Activated CD8-positive, alpha-beta memory T cell treated with anti-CD3 and anti-CD28 coated beads for 1 hour (primary cell): ENCODE data around the gene B4GALNT1.
"Not testable (repeated sequence)": the region's sequence is repeated elsewhere in the genome, so short reads cannot be mapped to it uniquely, and the experiment has no call there.

ENCODE experiments used
- DNase-seq, 2 donors: peaks; one replicate each; pipeline ENCODE4 v3.0.0-alpha.2; 2020; ENCODE audit warnings: low read depth in 1 of 2; ENCODE audit errors: extremely low read depth in 1 of 2

The B4GALNT1 gene

DNA sequence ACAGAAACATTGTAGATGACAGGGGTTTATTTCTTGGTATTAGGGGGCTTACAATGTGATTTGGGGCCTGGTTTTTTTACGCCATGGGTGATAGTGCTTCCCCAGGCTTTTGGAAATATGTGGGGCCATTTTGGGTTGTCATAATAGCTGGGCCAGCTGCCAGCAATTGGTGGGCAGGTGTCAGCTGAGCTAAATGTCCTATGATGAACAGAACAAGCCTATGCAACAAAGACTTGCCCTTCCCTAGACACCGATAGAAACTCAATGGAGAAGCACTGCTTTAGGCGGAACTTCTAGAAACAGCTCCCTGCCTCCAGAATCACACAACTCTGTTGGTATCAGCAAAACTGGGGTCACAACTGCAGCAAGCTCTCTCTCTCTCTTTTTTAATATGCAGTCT lies 5.1 kb upstream of the B4GALNT1 start:
- no peak for DNase-seq

DNA sequence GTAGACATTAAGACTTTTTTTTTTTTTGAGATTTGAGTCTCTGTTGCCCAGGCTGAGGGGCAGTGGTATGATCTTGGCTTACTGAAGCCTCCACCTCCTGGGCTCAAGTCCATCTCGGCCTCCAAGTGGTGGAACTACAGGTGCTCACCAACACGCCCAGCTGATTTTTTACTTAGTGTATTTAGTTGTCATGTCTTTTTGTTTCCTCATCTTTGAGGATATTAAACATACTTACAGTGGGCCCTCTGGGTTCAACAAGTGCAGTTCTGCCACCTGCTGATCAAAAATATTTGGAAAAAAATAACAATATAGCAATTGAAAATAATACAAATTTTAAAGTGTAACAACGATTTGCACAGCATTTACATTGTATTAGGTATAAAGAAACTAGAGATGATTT lies 4.4 kb upstream of the B4GALNT1 start:
- DNase-seq = no peak

DNA sequence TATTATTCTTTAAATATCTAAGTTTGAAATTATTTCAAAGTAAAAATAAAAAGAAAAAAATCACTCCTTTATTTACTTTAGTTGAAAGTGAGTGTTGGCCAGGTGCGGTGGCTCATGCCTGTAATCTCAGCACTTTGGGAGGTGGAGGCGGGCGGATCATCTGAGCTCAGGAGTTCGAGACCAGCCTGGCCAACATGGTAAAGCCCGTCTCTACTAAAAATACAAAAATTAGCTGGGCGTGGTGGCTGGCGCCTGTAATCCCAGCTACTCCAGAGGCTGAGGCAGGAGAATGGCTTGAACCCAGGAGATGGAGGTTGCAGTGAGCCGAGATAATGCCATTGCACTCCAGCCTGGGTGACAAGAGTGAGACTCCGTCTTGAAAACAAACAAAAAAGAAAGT lies 3.7 kb upstream of the B4GALNT1 start:
- DNase-seq = not testable (repeated sequence)

DNA sequence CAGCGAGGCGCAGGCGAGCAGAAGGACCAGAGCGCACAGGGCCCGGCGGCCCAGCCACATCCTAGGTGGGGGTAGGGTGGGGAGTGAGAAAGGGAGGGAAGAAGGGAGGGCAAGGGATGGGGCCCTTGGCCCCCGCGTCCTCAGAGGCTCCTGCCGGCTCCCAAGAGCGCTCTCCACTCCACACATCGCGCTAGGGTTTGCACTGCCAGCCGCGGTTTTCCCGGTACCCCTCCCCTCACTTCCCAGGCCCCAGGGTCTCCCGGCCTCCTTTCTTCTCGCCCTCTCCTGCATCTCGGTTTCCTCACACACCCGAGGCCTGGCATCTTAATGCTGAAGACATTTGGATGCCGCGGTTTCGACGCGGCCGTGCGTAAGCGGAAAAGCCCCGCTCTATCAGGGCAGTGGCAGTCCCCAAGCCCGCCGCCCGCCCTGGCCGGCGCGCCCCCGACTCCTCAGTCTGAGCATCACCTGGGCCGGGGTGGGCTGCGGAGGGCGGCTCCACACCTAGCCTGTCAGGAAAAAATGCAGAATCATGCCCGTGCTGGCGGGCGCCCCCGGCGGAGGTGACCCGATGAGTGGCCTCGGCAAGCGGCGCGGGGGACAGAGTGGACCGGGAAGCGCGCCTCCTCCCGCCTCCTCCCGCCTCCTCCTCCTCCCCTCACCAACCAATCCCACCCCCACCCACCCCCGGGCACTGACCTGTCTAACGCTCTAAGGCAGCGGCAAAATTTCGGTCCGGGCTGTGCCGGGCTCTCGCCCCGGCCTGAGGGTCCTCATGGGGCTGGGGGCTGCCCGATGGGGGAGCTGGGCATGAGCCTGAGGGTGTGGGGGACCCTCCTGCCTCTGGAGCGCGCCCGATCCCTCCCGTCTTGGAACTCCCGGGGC lies 686 bp downstream of the B4GALNT1 start:
- DNase-seq = no peak

DNA sequence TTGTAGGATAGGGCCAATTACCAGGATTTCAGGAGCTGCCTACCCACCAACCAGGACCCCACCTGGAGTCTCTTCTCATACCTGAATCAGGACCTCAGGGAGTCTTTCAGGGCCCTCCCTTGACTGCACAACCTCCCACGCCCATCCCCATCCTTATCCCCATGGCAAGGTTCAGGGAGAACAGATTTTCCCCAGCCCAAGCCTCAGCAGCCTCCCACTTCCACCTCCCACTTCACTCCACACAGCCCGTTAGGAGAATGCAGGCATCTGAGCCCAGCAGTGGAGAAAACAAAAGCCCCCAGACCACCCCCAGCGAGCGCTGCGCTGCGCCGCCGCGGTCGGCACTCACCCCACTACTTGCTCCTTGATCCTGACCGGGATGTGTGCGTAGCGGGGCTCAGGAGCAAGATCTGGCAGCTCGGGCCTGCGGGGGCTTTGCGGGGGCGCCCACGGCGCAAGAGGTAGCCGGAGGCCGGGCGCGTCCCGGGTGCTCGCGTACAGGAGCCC lies 1.4 kb downstream of the B4GALNT1 start:
- no peak for DNase-seq

DNA sequence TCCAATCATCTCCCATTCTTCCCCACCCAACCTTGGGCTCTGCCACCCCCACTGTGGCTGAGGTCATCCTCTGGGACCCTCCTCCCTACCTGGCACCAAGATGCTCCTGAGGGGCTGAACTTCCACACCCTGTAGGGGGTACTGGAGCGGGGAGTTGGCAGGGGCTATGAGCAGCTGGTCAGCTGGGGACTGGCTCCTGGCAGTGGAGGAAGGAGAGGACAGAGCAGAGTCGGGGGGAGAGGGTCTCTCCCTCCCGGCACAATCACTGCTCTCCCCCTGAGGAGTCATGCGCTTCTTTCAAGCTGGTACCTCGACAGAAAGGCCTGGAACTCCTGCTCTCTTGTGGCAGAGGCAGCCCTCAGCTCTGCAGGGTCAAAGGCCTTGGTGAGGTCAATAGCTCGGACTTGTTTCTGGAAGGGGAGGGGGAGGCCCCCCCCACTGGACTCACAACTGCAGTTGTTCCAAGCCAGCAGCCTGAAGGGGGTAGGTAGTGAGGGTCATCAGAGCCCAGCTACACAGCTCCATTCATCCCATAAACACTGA lies 2.0 kb downstream of the B4GALNT1 start:
- no peak for DNase-seq

DNA sequence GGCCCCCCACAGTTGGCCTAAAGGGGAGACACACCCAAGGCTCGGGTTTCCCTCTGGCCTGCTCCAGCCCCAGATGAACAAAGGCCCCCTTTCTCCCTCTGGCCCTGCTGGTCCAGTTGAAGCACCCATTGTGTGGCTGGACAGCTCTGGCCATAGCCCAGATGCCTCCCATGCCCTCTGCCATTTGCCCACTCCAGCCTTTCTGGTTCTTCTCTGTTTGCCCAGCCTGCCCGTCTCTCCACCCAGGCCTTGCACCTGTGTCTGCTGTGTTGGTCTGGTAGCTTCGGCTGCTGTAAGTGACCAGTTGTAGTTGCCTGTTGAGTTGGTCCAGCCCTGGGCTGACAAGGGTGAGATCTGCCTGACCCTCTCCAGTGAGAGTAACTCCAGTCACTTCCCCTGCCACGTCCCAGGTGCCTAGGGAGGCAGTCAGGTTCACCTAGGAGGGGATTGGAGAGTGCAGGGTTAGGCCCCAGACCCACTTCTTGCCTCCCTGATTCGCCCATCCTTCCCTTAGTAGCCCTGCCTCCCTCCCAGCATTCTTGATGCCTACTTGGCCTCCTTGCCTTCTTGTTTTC lies 3.0 kb downstream of the B4GALNT1 start:
- no peak for DNase-seq

DNA sequence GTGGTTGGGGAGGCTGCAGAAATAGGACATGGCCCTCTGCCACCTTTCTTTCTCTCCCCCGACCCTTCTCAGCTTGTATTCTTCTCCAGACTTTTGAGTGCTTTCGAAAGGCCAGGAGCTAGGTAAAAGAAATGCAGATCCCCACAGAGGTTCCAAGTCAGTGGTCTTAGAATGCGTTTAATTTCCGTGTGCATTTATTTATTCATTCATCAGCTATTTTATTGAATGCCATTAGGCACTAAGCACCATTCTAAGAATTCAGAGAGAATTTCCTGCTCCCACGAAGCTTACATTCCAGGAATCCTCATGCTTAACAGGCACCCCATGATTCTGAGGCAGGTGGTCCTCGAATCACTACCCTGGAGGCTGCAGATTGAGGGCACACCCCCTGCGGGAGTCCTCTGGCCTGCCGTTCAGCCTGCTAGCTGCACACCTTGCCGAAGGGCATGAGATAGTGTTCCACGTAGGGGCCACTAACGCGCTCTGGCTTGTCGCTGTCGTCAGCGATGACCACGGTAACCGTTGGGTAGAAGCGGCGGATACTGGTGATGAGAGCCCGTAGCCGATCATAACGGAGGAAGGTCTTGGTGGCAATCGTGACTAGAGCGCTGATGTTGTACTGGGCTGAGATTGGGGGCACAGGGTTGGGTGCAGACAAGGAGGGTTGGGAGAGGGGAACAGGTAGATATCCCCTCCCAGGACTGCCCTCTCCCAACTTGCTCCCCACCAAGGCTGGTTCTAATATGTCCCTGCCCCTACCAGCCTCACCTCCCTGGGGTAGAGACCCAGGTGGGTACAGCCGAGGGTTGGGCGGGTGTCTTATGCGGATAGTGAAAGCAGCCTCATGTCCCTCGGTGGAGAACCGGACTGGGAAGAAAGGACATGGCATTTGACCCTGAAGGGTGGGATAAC lies 4.5 kb downstream of the B4GALNT1 start:
- no peak for DNase-seq

DNA sequence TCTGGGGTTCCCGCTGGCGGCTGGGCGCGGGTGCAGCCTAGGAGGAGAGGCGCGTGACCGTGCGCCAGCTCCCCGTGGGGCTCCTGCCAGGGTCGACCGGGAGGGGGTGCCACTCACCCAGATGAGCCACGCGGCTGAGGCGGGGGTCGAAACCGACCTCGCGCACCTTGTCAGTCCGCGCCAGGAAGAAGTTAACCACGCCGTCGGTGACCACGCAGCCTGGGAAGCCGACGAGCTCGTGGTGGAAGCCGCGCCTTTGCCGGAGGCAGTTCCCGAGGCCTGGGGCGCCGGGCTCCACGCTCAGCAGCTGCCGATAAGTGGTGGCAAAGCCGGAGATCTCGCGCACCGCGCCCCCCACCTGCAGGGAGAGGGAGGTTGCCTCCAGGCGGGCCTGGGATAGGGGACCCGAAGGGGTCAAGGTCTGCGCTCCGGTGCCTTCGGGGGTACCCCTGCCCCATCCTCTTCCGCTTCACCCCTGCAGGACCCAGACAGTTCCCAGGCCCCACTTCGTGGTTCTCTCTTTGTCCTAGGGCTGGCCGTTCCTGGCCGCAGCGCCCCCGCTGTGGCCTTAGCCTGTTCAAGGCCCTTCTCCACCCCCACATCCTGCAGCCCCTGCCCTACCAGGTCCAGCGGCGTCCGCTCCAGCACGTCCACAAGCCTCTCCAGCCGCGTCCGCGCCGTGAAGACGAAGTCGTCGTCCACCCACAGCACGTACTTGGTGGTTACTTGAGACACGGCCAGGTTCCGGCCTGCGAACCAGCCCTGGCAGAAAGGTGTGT lies 5.3 kb downstream of the B4GALNT1 start:
- no peak for DNase-seq

DNA sequence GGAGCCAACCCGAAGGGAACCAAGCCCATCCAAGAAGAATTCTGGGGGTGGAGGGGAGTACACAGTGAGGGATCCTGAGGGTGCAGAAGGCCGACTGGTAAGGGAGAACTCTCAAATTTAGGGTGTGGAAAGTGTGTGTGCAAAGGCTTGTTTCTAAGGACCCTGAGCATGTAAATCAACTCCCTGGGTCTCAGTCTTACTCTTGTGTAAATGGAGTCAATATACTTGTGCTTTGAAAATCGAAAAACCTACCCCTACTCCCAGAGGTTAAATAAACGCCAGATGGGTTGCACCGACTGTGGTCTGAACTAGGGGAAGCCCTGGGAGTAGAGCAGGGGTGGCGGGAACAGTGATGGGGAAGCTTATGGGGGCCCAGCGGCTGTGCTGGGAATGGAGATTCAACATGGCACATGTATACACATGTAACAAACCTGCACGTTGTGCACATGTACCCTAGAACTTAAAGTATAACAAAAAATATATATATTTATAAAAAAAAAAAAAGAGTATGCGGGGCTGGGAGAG lies 6.0 kb downstream of the B4GALNT1 start:
- no peak for DNase-seq

DNA sequence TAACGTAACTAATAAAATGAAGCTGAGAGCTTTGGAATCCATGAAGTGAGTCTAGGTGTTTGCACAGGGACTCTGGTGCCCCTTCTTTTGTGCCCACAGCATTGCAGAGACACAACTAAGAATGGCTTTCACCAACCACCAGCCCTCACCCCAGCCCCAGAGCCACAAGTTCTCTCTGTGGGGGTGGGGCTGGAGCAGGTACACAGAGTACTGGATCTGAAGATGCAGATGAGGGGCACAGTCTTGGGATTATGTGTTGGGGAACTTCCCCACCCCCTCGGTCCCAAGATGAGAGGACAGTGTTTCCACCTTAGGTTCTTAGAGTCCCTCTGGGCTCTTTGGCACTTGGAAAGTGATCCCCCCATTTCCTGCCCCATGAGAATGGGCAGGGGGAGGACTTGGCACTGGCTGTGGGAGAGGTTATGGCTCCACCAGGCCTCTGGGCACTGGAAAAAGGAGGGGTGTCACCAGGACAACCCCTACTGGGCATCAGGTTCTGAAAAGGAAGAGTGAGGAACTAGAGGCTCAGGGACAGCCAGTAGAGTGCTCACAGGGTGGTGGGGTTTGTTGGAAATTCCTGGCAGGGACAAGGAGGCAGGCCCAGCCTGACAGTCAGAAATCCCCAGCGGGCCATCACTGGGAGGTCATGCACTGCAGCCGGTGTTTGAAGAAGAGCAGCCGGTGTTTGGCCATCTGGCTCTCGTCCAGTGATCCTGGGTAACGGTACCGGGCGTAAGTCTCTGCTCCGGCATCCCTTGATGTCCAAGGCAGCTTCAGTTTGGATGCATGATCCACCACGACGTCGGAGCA lies 6.7 kb downstream of the B4GALNT1 start:
- DNase-seq = no peak

DNA sequence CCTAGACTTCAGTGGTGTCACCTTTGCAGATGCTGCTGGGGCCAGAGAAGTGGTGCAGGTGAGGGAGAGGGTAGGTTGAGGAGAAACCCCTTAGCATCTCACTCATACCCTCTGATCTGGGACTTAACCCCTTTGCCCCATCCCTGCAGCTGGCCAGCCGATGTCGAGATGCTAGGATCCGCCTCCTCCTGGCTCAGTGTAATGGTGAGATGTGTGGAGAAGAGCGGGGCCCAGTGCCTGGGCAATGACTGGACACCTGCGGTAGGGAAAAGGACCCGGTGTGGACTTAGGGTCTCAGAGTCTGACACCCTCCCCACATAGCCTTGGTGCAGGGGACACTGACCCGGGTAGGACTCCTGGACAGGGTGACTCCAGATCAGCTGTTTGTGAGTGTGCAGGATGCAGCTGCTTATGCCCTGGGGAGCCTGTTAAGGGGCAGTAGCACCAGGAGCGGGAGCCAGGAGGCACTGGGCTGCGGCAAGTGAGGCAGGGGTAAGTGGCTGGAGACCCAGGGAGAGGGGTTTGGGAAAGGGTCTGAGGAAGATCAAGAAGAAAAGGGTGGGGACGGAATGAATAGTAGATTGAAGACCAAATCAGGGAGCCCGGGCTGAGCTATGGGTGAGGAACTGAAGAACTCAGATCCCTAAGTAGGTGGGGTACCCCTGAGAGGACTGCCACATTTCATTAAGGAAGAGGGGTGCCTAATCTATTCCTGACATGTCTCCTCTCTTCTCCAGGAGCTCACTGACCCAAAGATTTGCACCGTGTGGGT lies 7.6 kb downstream of the B4GALNT1 start:
- no peak for DNase-seq

DNA sequence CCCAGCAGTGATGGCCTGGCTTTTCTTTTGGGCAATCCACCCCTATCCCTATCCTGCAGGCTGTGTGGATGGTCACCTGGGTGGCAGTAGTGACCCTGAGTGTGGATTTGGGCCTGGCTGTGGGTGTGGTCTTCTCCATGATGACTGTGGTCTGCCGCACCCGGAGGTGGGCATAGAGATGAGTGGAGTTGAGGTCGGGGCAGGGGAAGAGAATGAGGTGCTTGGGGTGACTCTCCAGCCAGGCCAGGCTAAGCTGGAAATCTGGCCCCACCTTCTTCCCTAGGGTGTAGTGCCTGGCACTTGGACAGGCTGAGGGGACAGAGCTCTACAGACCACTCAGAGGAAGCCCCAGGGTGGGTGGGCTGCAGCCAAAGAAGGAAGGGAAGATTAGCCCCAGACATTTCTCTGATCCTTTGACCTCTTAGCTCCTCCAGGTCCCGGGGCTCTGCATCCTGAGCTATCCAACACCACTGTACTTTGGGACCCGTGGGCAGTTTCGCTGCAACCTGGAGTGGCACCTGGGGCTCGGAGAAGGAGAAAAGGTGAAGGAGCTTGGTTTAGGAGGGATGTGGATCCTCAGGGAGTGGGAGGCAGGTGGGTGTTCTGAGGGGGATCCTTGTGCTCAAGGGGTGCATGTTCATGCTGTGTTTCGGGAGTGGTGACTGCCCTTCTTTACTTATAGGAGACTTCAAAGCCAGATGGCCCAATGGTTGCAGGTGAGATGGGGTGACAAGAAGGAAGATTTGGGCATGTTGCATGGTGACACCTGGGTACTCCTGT lies 8.4 kb downstream of the B4GALNT1 start:
- DNase-seq = no peak

DNA sequence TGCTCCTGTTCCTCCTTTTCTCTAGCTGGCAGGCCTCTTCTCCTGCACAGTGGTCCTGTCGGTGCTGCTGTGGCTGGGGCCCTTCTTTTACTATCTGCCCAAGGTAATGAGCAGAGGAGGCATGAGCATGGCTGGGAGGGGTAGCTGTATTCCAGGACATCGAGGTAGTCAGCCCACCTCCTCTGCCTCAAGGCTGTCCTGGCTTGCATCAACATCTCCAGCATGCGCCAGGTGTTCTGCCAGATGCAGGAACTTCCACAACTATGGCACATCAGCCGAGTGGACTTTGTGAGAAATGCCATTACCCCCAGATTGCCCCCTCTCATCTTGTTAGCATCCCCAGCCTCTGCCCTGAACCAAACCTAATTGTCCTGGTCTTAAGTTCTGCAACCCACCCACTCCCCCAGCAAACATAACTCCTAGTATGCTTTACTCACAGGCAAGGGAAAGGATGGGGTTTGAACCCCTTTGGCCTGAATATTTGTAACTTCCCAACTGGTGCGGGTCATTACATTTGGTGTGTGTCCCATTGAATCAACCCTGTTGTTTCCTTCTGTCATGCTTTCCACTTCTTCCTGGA lies 9.1 kb downstream of the B4GALNT1 start:
- no peak for DNase-seq

DNA sequence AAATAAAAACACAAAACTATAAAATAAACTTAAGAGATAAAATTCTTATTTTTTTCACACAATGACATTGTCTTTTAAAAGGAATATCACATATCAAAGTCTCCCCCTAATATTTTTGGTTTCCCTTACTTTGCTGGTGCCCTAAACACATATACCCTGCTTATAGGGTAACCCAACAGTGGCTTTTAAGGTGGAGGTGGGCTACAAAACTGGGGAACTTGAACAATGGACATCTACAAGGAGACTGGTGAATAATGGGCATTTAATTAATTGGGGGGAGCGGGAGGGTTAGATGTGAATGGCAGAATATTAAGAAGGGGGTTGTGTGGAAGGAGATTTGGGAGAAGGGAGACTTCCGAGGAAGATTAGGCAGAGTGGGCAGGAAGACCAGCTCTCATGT lies 9.6 kb downstream of the B4GALNT1 start:
- DNase-seq = no peak

DNA sequence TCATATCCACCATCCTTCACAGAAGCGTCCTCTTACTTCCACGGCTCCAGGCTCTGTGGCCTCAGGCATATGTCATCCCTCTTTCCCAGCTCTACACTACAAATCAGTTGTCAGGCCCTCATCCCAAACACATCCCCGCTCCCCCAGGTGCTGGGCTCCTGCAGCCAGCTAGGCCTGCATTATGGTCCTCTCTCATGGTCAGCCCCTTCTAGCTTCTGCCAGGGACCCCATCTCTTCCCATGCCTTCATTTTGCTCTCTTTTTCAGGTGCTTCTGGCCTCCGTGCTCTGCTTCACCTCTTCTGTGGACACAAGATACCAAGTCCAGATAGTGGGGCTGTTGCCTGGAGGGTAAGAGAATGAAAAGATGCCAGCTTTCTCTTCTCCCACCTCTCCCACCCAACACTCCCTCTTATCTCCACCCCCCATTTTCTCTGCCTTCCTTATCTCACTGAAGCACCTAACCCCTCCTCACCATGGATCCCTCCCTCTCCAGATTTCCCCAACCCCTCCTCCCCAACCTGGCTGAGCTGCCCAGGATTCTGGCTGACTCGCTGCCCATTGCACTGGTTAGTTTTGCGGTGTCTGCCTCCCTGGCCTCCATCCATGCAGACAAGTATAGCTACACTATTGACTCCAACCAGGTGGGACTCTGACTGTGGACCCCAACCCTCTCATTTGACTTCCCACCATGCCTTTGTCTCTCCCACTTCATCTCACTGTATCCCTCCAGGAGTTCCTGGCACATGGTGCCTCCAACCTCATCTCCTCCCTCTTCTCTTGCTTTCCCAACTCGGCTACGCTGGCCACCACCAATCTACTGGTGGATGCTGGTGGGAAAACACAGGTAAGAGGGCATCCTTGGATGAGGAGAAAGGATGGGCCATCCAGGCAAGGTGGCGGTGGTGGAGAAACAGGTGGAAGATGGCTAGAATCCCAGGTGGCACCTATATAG lies 10.4 kb downstream of the B4GALNT1 start:
- no peak for DNase-seq
